GM12878 (cell line): ENCODE results near the gene TEC. TPM values are rescaled to one million over a fixed set of nuclear protein-coding genes. Genes with fewer than 3 reads are reported as not detected.

Experiments
- BACH1 ChIP-seq: fragments of 450-650 bp; IDR thresholded peaks from 2 replicates; pipeline ENCODE4 v1.6.1; 2017; ENCODE audit warnings: mild to moderate bottlenecking, borderline replicate concordance
- BCLAF1 ChIP-seq: fragments of 450-650 bp; IDR thresholded peaks from 2 replicates; pipeline ENCODE4 v1.6.1; 2017; ENCODE audit warnings: antibody characterized with exemption, mild to moderate bottlenecking, moderate library complexity
- NKRF ChIP-seq: fragments of 450-650 bp; conservative IDR thresholded peaks from 2 replicates; pipeline ENCODE4 v1.6.1; 2017; ENCODE audit warnings: mild to moderate bottlenecking, moderate library complexity
- NR2F1 ChIP-seq: fragments of 450-650 bp; conservative IDR thresholded peaks from 2 replicates; pipeline ENCODE4 v1.6.1; 2017; ENCODE audit warnings: mild to moderate bottlenecking
- PKNOX1 ChIP-seq: fragments of 450-650 bp; IDR thresholded peaks from 2 replicates; pipeline ENCODE4 v1.6.1; 2016; ENCODE audit warnings: mild to moderate bottlenecking
- ZBTB4 ChIP-seq: fragments of 450-650 bp; formaldehyde crosslinking; IDR thresholded peaks from 2 replicates; pipeline ENCODE4 v1.4.0; 2022; ENCODE audit warnings: mild to moderate bottlenecking, moderate library complexity
- polyA plus RNA-seq, 11 experiments: library from polyadenylated mRNA; depleted of rRNA in 4 of 11; unstranded in 6 of 11; stranded (reverse) in 5 of 11; fragments of >200 nt; fragmentation: Nextera tagmentation in 4 of 11; fragmentation: Illumina TruSeq in 1 of 11; extraction: Ambion mirVana in 4 of 11; extraction: Trizol in 1 of 11; gene quantifications; 1 replicate in 1 of 11; 2 replicates in 10 of 11; pipeline versions ENCODE4 v1.2.1 to v1.2.3, GENCODE V29; 2011 to 2016; ENCODE audit warnings: inconsistent platforms in 2 of 11, missing spikeins in 2 of 11, low read depth in 1 of 11
- total RNA-seq, 4 experiments: library from RNA; depleted of rRNA in 3 of 4; stranded (reverse); fragments of >200 nt in 3 of 4; fragmentation: Illumina TruSeq in 1 of 4; extraction: Trizol in 1 of 4; gene quantifications; 2 replicates each; pipeline versions ENCODE4 v1.2.1 to v1.2.3, GENCODE V29; 2013 to 2021

The TEC gene
- total and polyA plus RNA-seq, 10 of the 15 experiments (the other 5 are each of a cell fraction or from before 2014, with no cell fraction given), result 7.4 to 27.2 (median 17.1) TPM

- TF ChIP-seq BCLAF1 (no peak), NR2F1 (no peak), PKNOX1 (no peak), BACH1 (no peak), NKRF (no peak), ZBTB4 (CRISPR knock-in tag) (no peak)
Observed at GRCh38 chr4:48133669-48134068, 136.0 kb downstream of the TEC start (continued).
